Measurements from ENCODE around the gene SARS1. TPM values are rescaled to one million over a fixed set of nuclear protein-coding genes. Genes with fewer than 3 reads are reported as not detected.

The SARS1 gene
- total RNA-seq, 2 experiments from 2014 or later = 277 to 290 TPM

DNA sequence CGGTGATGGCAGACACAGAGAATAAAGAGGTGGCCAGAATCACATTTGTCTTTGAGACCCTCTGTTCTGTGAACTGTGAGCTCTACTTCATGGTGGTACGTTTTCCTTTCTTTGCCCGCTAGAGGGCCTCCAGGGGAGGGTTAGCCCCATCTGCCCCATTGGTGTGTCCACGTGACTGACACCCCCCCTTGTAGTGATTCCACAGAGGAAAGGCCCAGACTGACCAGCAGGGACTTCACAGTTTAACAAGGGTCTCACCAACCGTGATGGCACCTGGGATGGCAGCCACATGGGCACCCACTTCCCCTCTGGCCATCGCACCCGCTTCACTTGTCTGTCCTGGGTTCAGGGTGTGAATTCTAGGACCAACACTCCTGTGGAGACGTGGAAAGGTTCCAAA lies 22.3 kb upstream of the SARS1 start:
- Histone ChIP-seq H3K9me3 (ENCODE audit: low read length) (no peaks in the 10 kb centered on the region), H3K36me3 (ENCODE audit: insufficient read depth, low read length) (no peaks in the 10 kb centered on the region), H4K20me1 (ENCODE audit: insufficient read depth, low read length) (no peaks in the 10 kb centered on the region), H3K4me2 (ENCODE audit: low read length) (no peak overlapping the region), H2AFZ (ENCODE audit: low read length) (no peak overlapping the region), H3K79me2 (ENCODE audit: insufficient read depth, low read depth, low read length) (no peaks in the 10 kb centered on the region), H3K4me3 (ENCODE audit: low read depth, low read length, poor library complexity, severe bottlenecking) (no peak overlapping the region), H3K4me1 (ENCODE audit: insufficient read depth, low read length, poor library complexity, severe bottlenecking) (peaks cover 10% of the 10 kb centered on the region), H3K27ac (ENCODE audit: low read depth, low read length, poor library complexity, severe bottlenecking) (no peak overlapping the region), H3K9me2 (ENCODE audit: insufficient read depth, low read length) (no peaks in the 10 kb centered on the region)
- BruUV-seq (replicated peaks) = no TSS peak
- TF ChIP-seq, protein P1, sequence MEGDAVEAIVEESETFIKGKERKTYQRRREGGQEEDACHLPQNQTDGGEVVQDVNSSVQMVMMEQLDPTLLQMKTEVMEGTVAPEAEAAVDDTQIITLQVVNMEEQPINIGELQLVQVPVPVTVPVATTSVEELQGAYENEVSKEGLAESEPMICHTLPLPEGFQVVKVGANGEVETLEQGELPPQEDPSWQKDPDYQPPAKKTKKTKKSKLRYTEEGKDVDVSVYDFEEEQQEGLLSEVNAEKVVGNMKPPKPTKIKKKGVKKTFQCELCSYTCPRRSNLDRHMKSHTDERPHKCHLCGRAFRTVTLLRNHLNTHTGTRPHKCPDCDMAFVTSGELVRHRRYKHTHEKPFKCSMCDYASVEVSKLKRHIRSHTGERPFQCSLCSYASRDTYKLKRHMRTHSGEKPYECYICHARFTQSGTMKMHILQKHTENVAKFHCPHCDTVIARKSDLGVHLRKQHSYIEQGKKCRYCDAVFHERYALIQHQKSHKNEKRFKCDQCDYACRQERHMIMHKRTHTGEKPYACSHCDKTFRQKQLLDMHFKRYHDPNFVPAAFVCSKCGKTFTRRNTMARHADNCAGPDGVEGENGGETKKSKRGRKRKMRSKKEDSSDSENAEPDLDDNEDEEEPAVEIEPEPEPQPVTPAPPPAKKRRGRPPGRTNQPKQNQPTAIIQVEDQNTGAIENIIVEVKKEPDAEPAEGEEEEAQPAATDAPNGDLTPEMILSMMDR (conservative IDR thresholded peaks at IDR 0.05; ENCODE audit: low read length) = peak; percentile 71
- TF ChIP-seq EZH2phosphoT487 (IDR thresholded peaks at IDR 0.05; ENCODE audit: borderline replicate concordance, low read depth, low read length) = no peak
- CTCF ChIA-PET (ENCODE audit: unreplicated experiment) = no interaction called here
- POLR2A ChIA-PET = interaction anchor here (0.6 to 1.0 kb wide), 3 partner anchors 16 to 175 kb away, joined by 4 to 5 read pairs (median 5); partner anchors contain the start of gene TAF13
- intact Hi-C loops (cut with micrococcal nuclease; ENCODE audit: unreplicated experiment) = no loop called here
- DNase-seq (ENCODE audit: low spot score) = peak; percentile 32

DNA sequence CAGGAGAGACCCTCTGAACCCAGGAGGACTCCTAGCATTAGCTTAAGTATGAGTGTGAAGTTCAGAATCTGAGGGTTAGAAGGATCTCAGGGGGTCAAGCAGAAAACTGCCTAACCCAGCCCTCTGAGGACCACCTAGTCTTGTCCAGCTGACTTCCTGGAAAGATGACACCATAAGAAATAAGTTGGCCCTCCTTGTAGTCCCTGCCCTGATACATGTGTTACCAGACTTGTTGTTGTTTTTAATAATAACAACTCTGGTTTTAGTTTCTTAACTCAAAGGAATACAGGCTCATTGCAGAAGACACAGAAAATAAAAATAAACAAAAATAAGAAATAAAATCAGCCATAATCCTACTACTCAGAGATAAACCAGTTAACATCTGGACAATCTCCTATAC lies 21.8 kb upstream of the SARS1 start:
- H3K4me2 ChIP-seq (ENCODE audit: low read length) = no peak overlapping the region
- CTCF ChIA-PET (ENCODE audit: unreplicated experiment) = no interaction called here
- POLR2A ChIA-PET = interaction anchor here (0.6 to 1.0 kb wide), 3 partner anchors 19 to 175 kb away, joined by 3 to 5 read pairs (median 4); partner anchors contain the start of gene TAF13
- no peaks in the 10 kb centered on the region for H3K79me2 ChIP-seq (ENCODE audit: insufficient read depth, low read depth, low read length)
- no peak overlapping the region for H2AFZ ChIP-seq (ENCODE audit: low read length)
- no peak for DNase-seq (ENCODE audit: low spot score)
- no TSS peak for BruUV-seq (replicated peaks)
- intact Hi-C loops (cut with micrococcal nuclease; ENCODE audit: unreplicated experiment) = no loop called here
- no peaks in the 10 kb centered on the region for H3K36me3 ChIP-seq (ENCODE audit: insufficient read depth, low read length)
- H3K9me2 ChIP-seq (ENCODE audit: insufficient read depth, low read length) = no peaks in the 10 kb centered on the region
- H4K20me1 ChIP-seq (ENCODE audit: insufficient read depth, low read length) = no peaks in the 10 kb centered on the region
- no peak for TF ChIP-seq EZH2phosphoT487 (IDR thresholded peaks at IDR 0.05; ENCODE audit: borderline replicate concordance, low read depth, low read length)
- TF ChIP-seq, protein P1 (conservative IDR thresholded peaks at IDR 0.05; ENCODE audit: low read length) = no peak
- peaks cover 10% of the 10 kb centered on the region for H3K4me1 ChIP-seq (ENCODE audit: insufficient read depth, low read length, poor library complexity, severe bottlenecking)
- H3K4me3 ChIP-seq (ENCODE audit: low read depth, low read length, poor library complexity, severe bottlenecking) = no peak overlapping the region
- H3K27ac ChIP-seq (ENCODE audit: low read depth, low read length, poor library complexity, severe bottlenecking) = no peak overlapping the region
- no peaks in the 10 kb centered on the region for H3K9me3 ChIP-seq (ENCODE audit: low read length)

DNA sequence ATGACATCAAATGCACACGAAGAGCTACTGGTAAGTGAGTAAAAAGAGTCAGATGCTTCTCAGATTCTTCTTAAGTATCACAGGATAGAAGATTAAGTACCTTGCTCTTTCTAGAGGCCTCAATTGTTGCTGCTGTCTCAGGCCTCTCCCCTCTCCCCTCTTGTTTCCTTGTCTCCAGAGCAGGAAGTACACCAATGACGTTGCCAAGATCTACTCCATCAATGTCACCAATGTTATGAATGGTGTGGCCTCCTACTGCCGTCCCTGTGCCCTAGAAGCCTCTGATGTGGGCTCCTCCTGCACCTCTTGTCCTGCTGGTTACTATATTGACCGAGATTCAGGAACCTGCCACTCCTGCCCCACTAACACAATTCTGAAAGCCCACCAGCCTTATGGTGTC lies 21.3 kb upstream of the SARS1 start:
- intact Hi-C loops (cut with micrococcal nuclease; ENCODE audit: unreplicated experiment) = no loop called here
- TF ChIP-seq EZH2phosphoT487 (IDR thresholded peaks at IDR 0.05; ENCODE audit: borderline replicate concordance, low read depth, low read length) = no peak

More for the DNA sequence above, 21.3 kb upstream of the SARS1 start:
- Histone ChIP-seq H3K9me2 (ENCODE audit: insufficient read depth, low read length) (no peaks in the 10 kb centered on the region), H2AFZ (ENCODE audit: low read length) (no peak overlapping the region), H3K79me2 (ENCODE audit: insufficient read depth, low read depth, low read length) (no peaks in the 10 kb centered on the region), H3K4me1 (ENCODE audit: insufficient read depth, low read length, poor library complexity, severe bottlenecking) (peaks cover 10% of the 10 kb centered on the region), H4K20me1 (ENCODE audit: insufficient read depth, low read length) (no peaks in the 10 kb centered on the region), H3K4me2 (ENCODE audit: low read length) (no peak overlapping the region), H3K4me3 (ENCODE audit: low read depth, low read length, poor library complexity, severe bottlenecking) (no peak overlapping the region), H3K9me3 (ENCODE audit: low read length) (no peaks in the 10 kb centered on the region), H3K27ac (ENCODE audit: low read depth, low read length, poor library complexity, severe bottlenecking) (no peak overlapping the region), H3K36me3 (ENCODE audit: insufficient read depth, low read length) (no peaks in the 10 kb centered on the region)
- ChIA-PET CTCF (ENCODE audit: unreplicated experiment) (no interaction called here), POLR2A (interaction anchor here (1.0 kb wide), 1 partner anchor 176 kb away, joined by 5 read pairs; no protein-coding TSS in a partner anchor)
- DNase-seq (ENCODE audit: low spot score) = no peak
- no TSS peak for BruUV-seq (replicated peaks)
